BJ (cell line): ENCODE results near the gene ARL6. TPM values are rescaled to one million over a fixed set of nuclear protein-coding genes. Genes with fewer than 3 reads are reported as not detected.
"Not testable (repeated sequence)": the region's sequence is repeated elsewhere in the genome, so short reads cannot be mapped to it uniquely, and the experiment has no call there.

ENCODE experiments used
- CTCF ChIA-PET: fragments of 350-600 bp; formaldehyde crosslinking; extraction: SDS; loops from one replicate; lab custom pipeline; 2021; ENCODE audit warnings: antibody characterized with exemption, inconsistent platforms; lab: Yijun Ruan, JAX
- POLR2A ChIA-PET: fragments of 300-600 bp; sonication (Branson Sonifier 250); formaldehyde crosslinking; extraction: SDS; loops from one replicate; lab custom pipeline; 2021; ENCODE audit warnings: antibody characterized with exemption; lab: Charles Lee
- DNase-seq: peaks from one replicate; pipeline ENCODE4 v3.0.0-alpha.2; 2011; ENCODE audit warnings: low read depth
- H3K27me3 ChIP-seq: 2 replicates; pipeline ENCODE4 v1.6.0; 2011; ENCODE audit warnings: low read length; ENCODE audit not compliant: control insufficient read depth, insufficient read depth
- H3K36me3 ChIP-seq: 2 replicates; pipeline ENCODE4 v1.5.1; 2011; ENCODE audit warnings: low read length; ENCODE audit not compliant: control insufficient read depth, insufficient read depth
- H3K4me3 ChIP-seq: 2 replicates; pipeline ENCODE4 v1.5.1; 2011; ENCODE audit warnings: low read depth, mild to moderate bottlenecking, control low read depth, low read length
- CTCF ChIP-seq: IDR thresholded peaks from 2 replicates; pipeline ENCODE4 v1.5.1; 2011; ENCODE audit warnings: low read depth, mild to moderate bottlenecking, control low read depth, inconsistent platforms, low read length, moderate library complexity; ENCODE audit not compliant: insufficient read depth
- polyA plus RNA-seq: library from polyadenylated mRNA; depleted of rRNA; stranded (reverse); fragments of >200 nt; gene quantifications from 2 replicates; pipeline ENCODE4 v1.2.3, GENCODE V29; 2011

The ARL6 gene
- polyA plus RNA-seq, 1 experiment = 2.0 TPM

DNA sequence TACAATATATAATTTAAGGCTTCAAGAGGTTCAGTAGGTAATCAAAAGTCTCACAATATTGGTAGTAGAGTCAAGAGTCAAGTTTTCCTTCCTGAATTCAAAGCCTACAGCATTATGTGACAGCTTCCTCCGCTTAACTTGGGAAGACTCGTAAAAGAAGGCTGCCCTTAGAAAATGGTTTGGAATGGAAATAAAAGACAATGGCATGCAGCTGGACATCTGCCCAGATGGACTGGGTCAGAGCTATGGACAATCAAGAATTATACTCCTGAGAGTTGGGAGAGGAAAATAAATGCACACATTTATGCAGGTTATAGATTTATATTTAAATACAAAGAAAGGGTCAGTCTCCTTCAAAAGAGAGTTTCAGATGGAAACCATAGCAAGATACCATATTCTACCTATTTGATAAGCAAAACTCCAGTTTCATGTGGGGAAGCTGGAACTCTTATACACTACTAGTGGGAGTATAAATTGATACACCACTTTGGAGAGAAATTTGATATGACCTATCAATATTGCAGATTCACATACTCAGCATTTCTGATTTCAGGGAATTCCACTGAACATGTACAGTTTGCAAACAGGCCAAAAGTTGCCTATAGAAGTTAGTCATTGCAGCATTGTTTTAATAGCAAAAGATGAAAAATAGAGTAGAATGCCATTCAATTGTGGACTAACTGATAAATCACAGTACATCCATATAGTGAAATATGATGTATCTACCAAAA, 63.3 kb downstream of the ARL6 start:
- Histone ChIP-seq H3K4me3 (no peak overlapping the region), H3K27me3 (no peaks in the 10 kb centered on the region), H3K36me3 (no peaks in the 10 kb centered on the region)
- DNase-seq = no peak
- CTCF ChIA-PET = interaction anchor here (1.0 kb wide), 2 partner anchors 8 to 10 kb away, joined by 4 read pairs; no protein-coding TSS in a partner anchor
- POLR2A ChIA-PET = no interaction called here
- no peak for TF ChIP-seq CTCF

DNA sequence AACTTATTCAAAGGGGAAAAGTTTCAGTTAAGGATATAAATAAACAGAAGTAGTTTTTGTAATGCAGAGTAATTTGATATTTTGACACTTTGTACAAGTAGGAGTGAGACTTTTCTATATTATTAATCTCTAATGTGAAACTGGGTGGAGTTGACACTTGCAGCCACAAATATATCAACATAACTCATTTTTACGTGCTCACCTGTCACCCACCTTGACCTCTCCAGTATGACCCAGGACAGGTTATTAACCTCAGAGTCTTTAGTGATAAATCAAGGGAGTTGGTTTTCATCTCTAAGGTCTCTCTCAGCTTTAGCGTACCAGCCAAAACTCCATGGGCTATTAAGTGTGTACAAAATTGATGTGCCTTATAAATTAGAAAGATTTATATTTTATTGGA, 64.6 kb downstream of the ARL6 start:
- ChIA-PET CTCF (no interaction called here), POLR2A (no interaction called here)
- Histone ChIP-seq H3K4me3 (no peak overlapping the region), H3K36me3 (no peaks in the 10 kb centered on the region), H3K27me3 (no peaks in the 10 kb centered on the region)
- no peak for TF ChIP-seq CTCF
- no peak for DNase-seq

DNA sequence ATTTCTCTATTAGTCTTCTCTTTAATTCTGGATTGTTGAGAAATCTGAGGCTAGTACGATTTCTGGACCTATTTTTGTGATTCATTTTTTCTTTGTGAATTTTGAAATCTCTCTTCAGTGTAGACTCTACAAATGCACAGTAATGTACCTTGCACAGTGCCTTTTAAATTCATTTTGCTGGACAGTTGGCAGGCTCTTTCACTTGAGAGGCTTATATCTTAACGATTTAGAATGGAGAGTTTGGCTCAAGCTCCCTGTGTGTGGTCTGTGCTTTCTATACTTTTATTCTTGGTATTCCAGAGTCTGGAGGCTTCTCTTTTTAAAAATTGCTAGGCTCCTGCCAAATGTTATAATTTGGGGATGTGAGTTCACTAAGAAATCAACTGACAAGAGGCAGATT, 66.1 kb downstream of the ARL6 start:
- CTCF ChIA-PET = no interaction called here
- no peaks in the 10 kb centered on the region for H3K27me3 ChIP-seq
- no peak for TF ChIP-seq CTCF
- no peak overlapping the region for H3K4me3 ChIP-seq
- DNase-seq = no peak
- no peaks in the 10 kb centered on the region for H3K36me3 ChIP-seq
- POLR2A ChIA-PET = no interaction called here

DNA sequence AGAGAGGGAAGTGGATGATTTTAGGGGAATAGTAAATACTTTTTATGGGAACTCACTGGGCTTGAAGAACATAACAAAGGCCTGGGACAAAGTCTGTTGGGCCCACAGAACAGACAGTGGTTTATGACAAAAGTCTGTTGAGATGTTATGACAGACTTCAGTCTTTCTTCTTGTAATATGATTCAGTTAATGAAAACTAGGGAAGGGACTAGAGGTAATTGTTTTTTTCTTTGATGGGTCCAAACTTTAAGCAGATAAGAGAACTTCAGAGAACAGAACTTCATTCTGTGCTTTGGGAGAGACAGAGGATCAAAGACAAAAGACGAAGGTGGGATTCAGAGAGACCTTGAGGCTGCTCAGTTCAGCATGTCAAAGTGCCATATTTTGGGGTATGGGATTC, 66.6 kb downstream of the ARL6 start:
- TF ChIP-seq CTCF = no peak

DNA sequence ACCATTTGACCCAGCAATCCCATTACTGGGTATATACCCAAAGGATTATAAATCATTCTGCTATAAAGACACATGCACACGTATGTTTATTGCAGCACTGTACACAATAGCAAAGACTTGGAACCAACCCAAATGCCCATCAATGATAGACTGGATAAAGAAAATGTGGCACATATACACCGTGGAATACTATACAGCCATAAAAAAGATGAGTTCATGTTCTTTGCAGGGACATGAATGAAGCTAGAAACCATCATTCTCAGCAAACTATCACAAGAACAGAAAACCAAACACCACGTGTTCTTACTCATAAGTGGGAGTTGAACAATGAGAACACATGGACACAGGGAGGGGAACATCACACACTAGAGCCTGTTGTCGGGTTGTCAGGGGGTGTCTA, 68.6 kb downstream of the ARL6 start:
- H3K36me3 ChIP-seq, POLR2A ChIA-PET, CTCF ChIA-PET, H3K27me3 ChIP-seq, H3K4me3 ChIP-seq, DNase-seq: not testable (repeated sequence)

More for the DNA sequence above, 66.6 kb downstream of the ARL6 start:
- ChIA-PET POLR2A (no interaction called here), CTCF (interaction anchor here (0.7 to 1.1 kb wide), 2 partner anchors 9 to 10 kb away, joined by 3 read pairs; partner anchors contain the start of gene CRYBG3)
- no peak for DNase-seq
- Histone ChIP-seq H3K4me3 (no peak overlapping the region), H3K27me3 (no peaks in the 10 kb centered on the region), H3K36me3 (no peaks in the 10 kb centered on the region)
